Mesenchymal stem cell (in vitro differentiated cells and primary cell): ENCODE measurements around the gene CSH2.
"Not testable (repeated sequence)": the region's sequence is repeated elsewhere in the genome, so short reads cannot be mapped to it uniquely, and the experiment has no call there.

ENCODE experiments used
- DNase-seq: peaks from one replicate; pipeline ENCODE4 v3.0.0-alpha.2; 2013
- H2AFZ ChIP-seq: one replicate; pipeline ENCODE4 v1.6.1; 2013; ENCODE audit warnings: low read depth, mild to moderate bottlenecking, control low read depth, inconsistent platforms, low read length, moderate library complexity
- H2AK5ac ChIP-seq: 2 replicates; pipeline ENCODE4 v1.6.1; 2013; ENCODE audit warnings: low read length, moderate library complexity, mild to moderate bottlenecking, inconsistent platforms; ENCODE audit not compliant: severe bottlenecking
- H2BK120ac ChIP-seq: one replicate; pipeline ENCODE4 v1.6.1; 2013; ENCODE audit warnings: low read depth, mild to moderate bottlenecking, inconsistent platforms, low read length, moderate library complexity
- H2BK12ac ChIP-seq, 2 experiments: one replicate each; pipeline ENCODE4 v1.6.1; 2013; ENCODE audit warnings: inconsistent platforms in 2 of 2, low read length in 2 of 2, mild to moderate bottlenecking in 2 of 2, moderate library complexity in 2 of 2, control low read depth in 1 of 2
- H2BK15ac ChIP-seq: one replicate; pipeline ENCODE4 v1.6.1; 2013; ENCODE audit warnings: mild to moderate bottlenecking, low read depth, inconsistent platforms; ENCODE audit not compliant: poor library complexity, severe bottlenecking
- H2BK5ac ChIP-seq: 2 replicates; pipeline ENCODE4 v1.6.1; 2013; ENCODE audit warnings: low read depth, mild to moderate bottlenecking, low read length, control low read depth, inconsistent platforms; ENCODE audit not compliant: poor library complexity, severe bottlenecking
- H3K14ac ChIP-seq, 2 experiments: one replicate each; pipeline ENCODE4 v1.6.1; 2013; ENCODE audit warnings: inconsistent platforms in 2 of 2, low read length in 2 of 2, control low read depth in 1 of 2, mild to moderate bottlenecking in 1 of 2, moderate library complexity in 1 of 2
- H3K18ac ChIP-seq, 2 experiments: one replicate each; pipeline ENCODE4 v1.6.1; 2013; ENCODE audit warnings: inconsistent platforms in 2 of 2, low read length in 2 of 2, control low read depth in 1 of 2, low read depth in 1 of 2, mild to moderate bottlenecking in 1 of 2
- H3K23ac ChIP-seq, 2 experiments: one replicate each; pipeline ENCODE4 v1.6.1; 2013; ENCODE audit warnings: inconsistent platforms in 2 of 2, low read length in 2 of 2, mild to moderate bottlenecking in 2 of 2, moderate library complexity in 2 of 2, control low read depth in 1 of 2
- H3K27ac ChIP-seq: 2 replicates; pipeline ENCODE4 v1.5.1; 2013; ENCODE audit warnings: mild to moderate bottlenecking, moderate library complexity, low read length, control low read depth, inconsistent platforms; ENCODE audit not compliant: poor library complexity, severe bottlenecking
- H3K27me3 ChIP-seq, 2 experiments: 2 replicates each; pipeline versions ENCODE4 v1.6.1 to v1.7.0; 2013; ENCODE audit warnings: low read length in 2 of 2, mild to moderate bottlenecking in 2 of 2, moderate library complexity in 2 of 2, control low read depth in 1 of 2, inconsistent platforms in 1 of 2; ENCODE audit not compliant: control insufficient read depth in 1 of 2, insufficient read depth in 1 of 2
- H3K36me3 ChIP-seq, 2 experiments: 2 replicates each; pipeline versions ENCODE4 v1.6.1 to v1.7.0; 2013; ENCODE audit warnings: low read length in 2 of 2, control low read depth in 1 of 2, inconsistent platforms in 1 of 2, low read depth in 1 of 2, mild to moderate bottlenecking in 1 of 2; ENCODE audit not compliant: insufficient read depth in 2 of 2, control insufficient read depth in 1 of 2
- H3K4ac ChIP-seq, 2 experiments: one replicate each; pipeline ENCODE4 v1.6.1; 2013; ENCODE audit warnings: inconsistent platforms in 2 of 2, low read length in 2 of 2, mild to moderate bottlenecking in 2 of 2, moderate library complexity in 2 of 2, control low read depth in 1 of 2, low read depth in 1 of 2
- H3K4me1 ChIP-seq: 2 replicates; pipeline ENCODE4 v1.6.1; 2013; ENCODE audit warnings: low read depth, low read length, control low read depth; ENCODE audit not compliant: control insufficient read depth, insufficient read depth
- H3K4me2 ChIP-seq: 2 replicates; pipeline ENCODE4 v1.6.1; 2013; ENCODE audit warnings: low read length, mild to moderate bottlenecking, inconsistent platforms; ENCODE audit not compliant: poor library complexity, severe bottlenecking
- H3K4me3 ChIP-seq, 2 experiments: 2 replicates each; pipeline versions ENCODE4 v1.5.1 to v1.7.0; 2013; ENCODE audit warnings: low read length in 2 of 2, mild to moderate bottlenecking in 2 of 2, control low read depth in 1 of 2, low read depth in 1 of 2; ENCODE audit not compliant: insufficient read depth in 1 of 2
- H3K79me1 ChIP-seq: replicated peaks from 2 replicates; pipeline ENCODE4 v1.6.1; 2013; ENCODE audit warnings: mild to moderate bottlenecking, control low read depth, low read length, inconsistent platforms; ENCODE audit not compliant: poor library complexity, severe bottlenecking
- H3K9ac ChIP-seq: 2 replicates; pipeline ENCODE4 v1.7.0; 2013; ENCODE audit warnings: mild to moderate bottlenecking, low read length, moderate library complexity
- H3K9me3 ChIP-seq: 2 replicates; pipeline ENCODE4 v1.7.0; 2013; ENCODE audit warnings: mild to moderate bottlenecking, low read length; ENCODE audit not compliant: control insufficient read depth
- H4K8ac ChIP-seq: one replicate; pipeline ENCODE4 v1.6.1; 2013; ENCODE audit warnings: inconsistent platforms, mild to moderate bottlenecking, low read length, moderate library complexity
- H4K91ac ChIP-seq: one replicate; pipeline ENCODE4 v1.6.1; 2013; ENCODE audit warnings: mild to moderate bottlenecking, low read length, inconsistent platforms
- WGBS: methylation state at CpG from one replicate; pipeline ENCODE4 v1.1.7; 2013; ENCODE audit warnings: mixed read lengths; 5-methylcytosine and 5-hydroxymethylcytosine counted together

Gene CSH2

DNA sequence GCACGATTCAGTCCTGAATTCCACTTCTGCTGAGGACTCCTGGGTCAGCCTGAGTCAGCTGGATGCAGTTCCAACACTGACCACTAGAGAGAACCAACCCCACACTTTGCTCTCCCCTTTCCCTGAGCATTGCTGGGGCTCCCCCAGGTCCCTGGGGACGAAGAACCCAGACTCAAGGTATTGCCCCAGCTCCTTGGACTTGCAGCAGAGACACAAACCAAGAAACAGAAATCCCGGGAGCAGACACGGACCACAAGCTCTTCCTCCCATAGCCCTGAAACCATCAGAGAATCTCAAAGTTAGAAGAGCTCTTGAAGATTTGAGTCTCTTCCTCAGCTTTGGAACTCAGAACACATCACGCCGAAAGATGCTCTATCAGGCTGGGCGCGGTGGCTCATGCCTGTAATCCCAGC lies 45.8 kb upstream of the CSH2 start:
- peak; percentile 65 for DNase-seq
- H3K14ac ChIP-seq, result no peak overlapping the region
- H3K23ac ChIP-seq, result no peak overlapping the region
- H3K27ac ChIP-seq, result no peak overlapping the region
- H3K4ac ChIP-seq, result no peak overlapping the region
- H2BK120ac ChIP-seq, result no peak overlapping the region
- no peak overlapping the region for H3K9ac ChIP-seq
- no peak overlapping the region for H3K4me3 ChIP-seq
- no peak overlapping the region for H2BK12ac ChIP-seq
- no peak overlapping the region for H4K8ac ChIP-seq
- H3K79me1 ChIP-seq, result no peaks in the 10 kb centered on the region
- no peaks in the 10 kb centered on the region for H3K36me3 ChIP-seq
- WGBS, result 46% methylated on average over 8 of the region's 8 CpGs
- H2BK5ac ChIP-seq, result no peak overlapping the region
- H3K4me1 ChIP-seq, result no peaks in the 10 kb centered on the region
- no peak overlapping the region for H4K91ac ChIP-seq
- H3K4me2 ChIP-seq, result no peak overlapping the region
- H3K9me3 ChIP-seq, result no peaks in the 10 kb centered on the region
- H3K18ac ChIP-seq, result no peak overlapping the region
- H2AK5ac ChIP-seq, result no peak overlapping the region
- no peak overlapping the region for H2AFZ ChIP-seq
- no peak overlapping the region for H2BK15ac ChIP-seq
- H3K27me3 ChIP-seq, result peaks cover 32 to 43% of the 10 kb centered on the region in 2 experiments

- H3K27me3 ChIP-seq, result peaks cover 32 to 45% of the 10 kb centered on the region in 2 experiments
- not testable (repeated sequence) for H3K4me1 ChIP-seq, H3K27ac ChIP-seq, H3K23ac ChIP-seq, H2AFZ ChIP-seq, H2BK15ac ChIP-seq, H3K18ac ChIP-seq, H3K4ac ChIP-seq, H3K9ac ChIP-seq, H2BK120ac ChIP-seq, DNase-seq, H3K79me1 ChIP-seq, H2AK5ac ChIP-seq, H4K91ac ChIP-seq, H3K4me3 ChIP-seq, H3K36me3 ChIP-seq, H3K4me2 ChIP-seq, H3K9me3 ChIP-seq, H3K14ac ChIP-seq, H4K8ac ChIP-seq, H2BK5ac ChIP-seq, H2BK12ac ChIP-seq
- WGBS, result 37% methylated on average over 8 of the region's 10 CpGs
These were observed 45.4 kb upstream of the CSH2 start, which contains the start of gene GH1 for GRCh38 chr17:63918789-63919305. TSS of gene GH1 (minus strand) at chr17:63918839. CDS start at chr17:63918776, 63 bp downstream.

DNA sequence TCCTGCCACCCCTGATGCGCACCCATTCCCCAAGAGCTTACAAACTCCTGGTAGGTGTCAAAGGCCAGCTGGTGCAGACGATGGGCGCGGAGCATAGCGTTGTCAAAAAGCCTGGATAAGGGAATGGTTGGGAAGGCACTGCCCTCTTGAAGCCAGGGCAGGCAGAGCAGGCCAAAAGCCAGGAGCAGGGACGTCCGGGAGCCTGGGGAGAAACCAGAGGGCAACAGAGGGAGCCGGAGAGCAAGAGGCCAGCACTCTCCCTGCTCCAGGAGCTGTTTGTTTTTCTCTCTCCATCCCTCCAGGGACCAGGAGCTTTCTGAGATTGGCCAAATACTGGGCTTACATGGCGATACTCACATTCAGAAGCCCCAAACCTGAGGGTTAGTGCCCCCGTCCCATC lies 44.8 kb upstream of the CSH2 start:
- H3K9ac ChIP-seq, result no peak overlapping the region
- WGBS, result 19% methylated on average over 9 of the region's 10 CpGs
- no peaks in the 10 kb centered on the region for H3K4me1 ChIP-seq
- H2AFZ ChIP-seq, result no peak overlapping the region
- H3K4me2 ChIP-seq, result no peak overlapping the region
- no peak overlapping the region for H3K27ac ChIP-seq
- H2BK5ac ChIP-seq, result no peak overlapping the region
- no peak overlapping the region for H3K14ac ChIP-seq
- H3K79me1 ChIP-seq, result no peaks in the 10 kb centered on the region
- H3K36me3 ChIP-seq, result no peaks in the 10 kb centered on the region
- H3K4me3 ChIP-seq, result no peak overlapping the region
- no peak overlapping the region for H3K4ac ChIP-seq
- H3K9me3 ChIP-seq, result no peaks in the 10 kb centered on the region
- no peak overlapping the region for H4K8ac ChIP-seq
- H2AK5ac ChIP-seq, result no peak overlapping the region
- no peak for DNase-seq
- no peak overlapping the region for H2BK15ac ChIP-seq
- no peak overlapping the region for H3K23ac ChIP-seq
- no peak overlapping the region for H4K91ac ChIP-seq
- H3K18ac ChIP-seq, result no peak overlapping the region
- H3K27me3 ChIP-seq, result peaks cover 35 to 48% of the 10 kb centered on the region in 2 experiments
- no peak overlapping the region for H2BK120ac ChIP-seq
- H2BK12ac ChIP-seq, result no peak overlapping the region

GRCh38 chr17:63917646-63918045 lies 44.2 kb upstream of the CSH2 start:
- Histone ChIP-seq H2AK5ac (no peak overlapping the region), H2BK12ac (no peak overlapping the region), H3K4me1 (no peaks in the 10 kb centered on the region), H4K8ac (no peak overlapping the region), H2BK5ac (no peak overlapping the region), H3K27me3 (peaks cover 38 to 51% of the 10 kb centered on the region in 2 experiments), H3K14ac (no peak overlapping the region), H3K9ac (no peak overlapping the region), H2BK15ac (no peak overlapping the region), H3K36me3 (no peaks in the 10 kb centered on the region), H3K18ac (no peak overlapping the region), H3K79me1 (no peaks in the 10 kb centered on the region), H3K27ac (no peak overlapping the region), H3K23ac (no peak overlapping the region), H2BK120ac (no peak overlapping the region), H3K9me3 (no peaks in the 10 kb centered on the region), H3K4ac (no peak overlapping the region), H3K4me2 (no peak overlapping the region), H2AFZ (no peak overlapping the region), H3K4me3 (no peak overlapping the region), H4K91ac (no peak overlapping the region)
- 63% methylated on average over 13 of the region's 13 CpGs for WGBS
- no peak for DNase-seq
